GM21367 (cell line): ENCODE results near the gene OBP2A.
"Not testable (repeated sequence)": the region's sequence is repeated elsewhere in the genome, so short reads cannot be mapped to it uniquely, and the experiment has no call there.

ENCODE experiments used
- ATAC-seq: cut with Tn5 transposase; IDR thresholded peaks from one replicate; pipeline ENCODE4 v1.9.1; 2021; ENCODE audit not compliant: unreplicated experiment

The OBP2A gene

DNA sequence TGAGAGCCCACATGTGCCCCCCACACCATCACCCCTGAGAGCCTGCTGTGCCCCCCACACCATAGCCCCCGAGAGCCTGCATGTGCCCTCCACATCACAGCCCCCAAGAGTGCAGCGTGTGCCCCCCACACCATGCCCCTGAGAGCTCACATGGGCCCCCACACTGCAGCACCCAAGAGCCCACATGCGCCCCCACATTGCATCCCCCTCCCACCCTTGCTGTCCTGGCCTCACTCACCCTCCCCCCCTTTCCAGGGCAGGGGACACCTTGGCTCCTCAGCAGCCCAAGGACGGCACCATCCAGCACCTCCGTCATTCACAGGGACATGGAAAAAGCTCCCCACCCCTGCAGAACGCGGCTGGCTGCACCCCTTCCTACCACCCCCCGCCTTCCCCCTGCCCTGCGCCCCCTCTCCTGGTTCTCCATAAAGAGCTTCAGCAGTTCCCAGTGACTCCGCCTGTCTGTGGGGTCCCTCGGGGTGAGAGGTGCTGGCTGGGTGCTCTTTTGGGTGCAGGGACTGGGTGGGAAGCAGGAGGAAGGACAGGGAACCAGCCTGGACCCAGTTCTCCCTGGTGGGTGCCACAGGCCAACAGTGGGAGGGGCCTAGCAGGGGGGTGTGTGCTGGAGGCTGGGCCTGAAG is 19.7 kb upstream of the OBP2A start:
- ATAC-seq, result no peak

DNA sequence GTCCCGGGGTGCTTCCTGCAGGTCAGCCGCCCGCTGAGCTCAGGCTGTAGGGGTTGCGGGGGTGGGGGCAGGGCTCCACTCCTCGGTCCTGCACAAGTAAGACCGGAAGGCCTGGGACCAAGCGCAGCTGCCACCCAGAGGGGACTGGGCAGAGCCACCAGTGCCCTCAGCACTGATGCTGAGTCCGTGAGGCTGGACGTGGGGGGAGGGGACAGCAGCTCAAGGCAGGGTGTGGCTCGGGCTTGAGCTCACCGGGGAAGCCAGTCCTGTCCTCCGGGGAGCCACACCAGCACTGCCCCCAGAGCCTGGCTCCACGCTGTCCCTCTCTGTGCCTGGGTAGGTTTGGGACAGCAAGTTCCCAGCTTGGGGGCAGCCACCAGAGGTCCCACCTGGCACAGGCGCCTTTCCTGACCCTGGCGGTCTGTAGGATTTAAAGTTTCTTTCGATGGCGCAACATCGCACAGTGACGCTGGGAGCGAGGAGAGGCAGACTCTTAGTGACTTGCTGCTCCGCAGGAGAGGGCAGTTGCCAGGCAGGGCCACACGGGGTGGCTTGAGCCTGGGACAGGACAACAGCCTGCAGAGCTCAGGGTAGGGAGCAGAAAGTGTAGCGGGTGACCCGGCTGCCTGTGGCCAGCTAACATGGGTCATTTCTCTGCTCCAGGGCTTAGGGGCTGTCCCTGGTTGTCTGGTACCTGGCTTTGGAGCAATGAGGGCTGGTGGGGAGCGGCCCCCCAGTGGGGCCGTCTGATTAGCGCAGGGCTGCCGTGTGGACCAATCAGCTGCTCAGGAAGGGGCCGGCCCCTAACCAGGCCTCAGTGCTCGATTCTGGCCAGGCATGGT is 19.0 kb upstream of the OBP2A start:
- no peak for ATAC-seq

DNA sequence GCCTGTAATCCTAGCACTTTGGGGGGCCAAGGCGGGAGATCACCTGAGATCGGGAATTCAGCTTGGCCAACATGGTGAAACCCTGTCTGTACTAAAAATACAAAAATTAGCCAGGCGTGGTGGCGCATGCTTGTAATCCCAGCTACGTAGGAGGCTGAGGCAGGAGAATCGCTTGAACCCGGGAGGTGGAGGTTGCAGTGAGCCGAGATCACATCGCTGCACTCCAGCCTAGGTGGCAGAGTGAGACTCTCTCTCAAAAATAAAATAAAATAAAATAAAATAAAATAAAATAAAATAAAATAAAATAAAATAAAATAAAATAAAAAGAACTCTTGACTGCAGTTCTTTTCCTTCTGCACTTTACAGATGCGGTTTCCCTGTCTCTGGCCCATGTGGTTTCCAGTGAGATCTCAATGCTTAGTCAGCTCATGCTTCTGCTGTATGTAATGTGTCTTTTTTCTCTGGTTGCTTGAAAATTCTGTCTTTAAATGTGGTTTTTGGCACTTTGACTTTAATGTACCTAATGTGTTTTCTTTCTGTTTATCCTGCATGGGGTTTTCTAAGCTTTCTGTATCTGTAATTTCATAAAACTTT is 17.0 kb upstream of the OBP2A start:
- ATAC-seq, result not testable (repeated sequence)

DNA sequence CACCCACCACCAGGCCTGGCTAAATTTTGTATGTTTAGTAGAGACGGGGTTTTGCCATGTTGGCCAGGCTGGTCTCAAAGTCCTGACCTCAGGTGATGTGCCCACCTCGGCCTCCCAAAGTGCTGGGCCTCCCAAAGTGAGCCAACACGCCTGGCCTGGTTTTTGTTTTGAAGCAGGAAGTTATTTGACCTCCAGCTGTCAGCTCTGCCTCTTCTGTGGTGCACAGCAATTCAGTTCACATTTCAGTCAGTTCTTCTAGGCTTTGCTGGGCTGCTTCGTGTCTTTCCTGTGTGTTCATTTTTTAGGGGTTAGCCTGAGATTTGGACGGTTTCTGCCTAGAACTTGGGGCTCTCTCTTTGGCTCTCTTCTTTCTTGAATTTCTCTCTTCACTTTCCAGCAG is 15.8 kb upstream of the OBP2A start:
- ATAC-seq, result no peak

DNA sequence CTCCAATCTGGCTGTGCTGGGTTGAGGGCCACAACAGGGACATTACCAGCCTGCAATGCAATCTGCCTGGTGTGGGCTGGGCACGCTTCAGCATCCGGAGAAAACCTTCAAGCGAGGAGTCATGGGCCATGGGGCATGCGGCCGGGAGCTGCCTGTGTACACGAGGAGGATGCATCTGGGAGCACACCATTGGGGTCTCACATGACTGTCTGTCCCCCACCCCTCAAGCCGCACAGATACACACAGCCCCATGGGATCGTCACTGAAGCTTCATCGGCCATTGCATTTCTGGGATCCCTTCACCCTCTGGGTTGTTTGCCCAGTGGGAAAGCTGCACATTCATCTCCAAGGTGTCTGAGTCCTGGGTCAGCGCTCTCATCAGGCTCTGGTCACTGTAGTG is 14.8 kb upstream of the OBP2A start:
- no peak for ATAC-seq

DNA sequence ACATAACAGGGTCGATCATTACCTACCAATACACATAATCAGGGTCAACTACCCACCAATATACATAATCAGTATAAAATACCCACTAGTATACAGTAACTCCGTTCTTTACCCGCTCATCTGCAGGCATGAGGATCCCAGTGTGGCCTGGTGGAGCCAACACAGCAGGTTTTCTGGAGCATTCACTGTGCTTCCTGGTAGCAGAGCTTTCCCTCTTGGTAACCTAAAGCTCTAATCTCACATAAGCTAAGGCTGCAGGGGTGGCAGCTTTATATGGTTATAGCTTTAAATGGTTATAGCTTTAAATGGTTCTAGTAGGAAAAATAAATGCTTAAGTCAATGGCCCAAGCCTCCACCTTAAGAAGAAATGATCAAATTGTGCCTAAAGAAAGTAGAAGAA is 12.8 kb upstream of the OBP2A start:
- no peak for ATAC-seq

DNA sequence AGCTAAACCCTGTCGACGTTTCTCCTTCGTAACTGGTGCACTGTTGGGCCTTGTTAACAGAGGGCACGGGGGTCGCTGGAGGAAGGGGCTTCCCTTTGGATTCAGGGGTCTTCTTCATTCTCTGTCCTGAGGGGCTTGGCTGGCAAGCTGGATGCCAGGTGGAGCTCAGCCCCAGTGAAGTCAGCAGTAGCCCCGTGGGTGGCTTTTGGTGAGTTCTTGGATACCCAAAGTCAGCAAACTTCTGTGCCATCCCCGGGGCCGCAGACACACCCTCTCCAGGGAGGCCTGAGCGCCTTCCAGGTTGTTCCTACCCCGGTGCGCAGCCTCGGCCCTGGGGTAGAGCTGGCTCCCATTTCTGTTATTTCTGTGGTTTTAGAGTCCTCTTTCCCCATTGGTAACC is 12.3 kb upstream of the OBP2A start:
- ATAC-seq, result no peak

DNA sequence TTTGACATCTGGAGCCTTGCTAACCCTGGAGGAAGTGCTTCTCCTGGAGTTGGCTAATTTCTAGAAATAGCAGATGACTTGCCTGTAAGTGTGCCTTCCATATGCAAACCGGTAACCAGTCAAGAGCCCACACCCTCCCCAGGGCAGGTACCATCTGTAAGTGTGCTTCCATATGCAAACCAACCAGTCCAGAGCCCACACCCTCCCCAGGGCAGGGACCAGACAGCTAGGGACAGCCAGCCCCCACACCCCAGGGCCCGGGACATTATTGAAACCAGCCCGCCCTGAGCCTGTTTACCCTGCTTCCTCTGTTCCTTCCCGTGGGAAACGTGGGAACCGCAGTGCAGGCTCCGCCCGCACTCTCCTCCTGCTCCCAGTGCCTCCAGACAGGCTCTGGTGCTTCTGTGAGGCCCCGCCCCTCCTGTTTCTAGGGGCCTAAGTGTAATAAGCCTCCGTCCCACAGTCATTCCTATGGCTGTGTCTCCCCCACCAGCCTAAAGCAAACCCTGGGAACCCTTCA is 11.7 kb upstream of the OBP2A start:
- ATAC-seq, result not testable (repeated sequence)

DNA sequence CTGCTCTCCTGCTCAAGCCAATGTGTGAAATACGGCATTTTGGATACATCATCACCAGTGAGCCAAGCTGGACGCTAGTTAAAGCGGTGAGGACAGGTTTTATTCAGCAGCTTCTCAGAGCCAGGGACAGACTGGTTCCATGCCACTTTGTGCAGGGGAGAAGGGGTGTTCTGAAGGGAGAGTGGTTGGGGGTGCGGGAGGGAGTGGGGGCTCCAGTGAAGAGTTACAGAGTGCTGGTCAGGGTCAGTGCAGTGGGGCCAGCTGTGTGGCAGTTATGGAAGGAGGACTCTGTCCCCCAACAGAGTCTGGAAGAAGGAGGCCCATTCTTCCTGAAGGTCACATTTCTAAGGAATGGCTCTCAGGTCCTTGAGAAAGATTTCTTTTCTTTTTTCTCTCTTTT is 11.1 kb upstream of the OBP2A start:
- not testable (repeated sequence) for ATAC-seq

DNA sequence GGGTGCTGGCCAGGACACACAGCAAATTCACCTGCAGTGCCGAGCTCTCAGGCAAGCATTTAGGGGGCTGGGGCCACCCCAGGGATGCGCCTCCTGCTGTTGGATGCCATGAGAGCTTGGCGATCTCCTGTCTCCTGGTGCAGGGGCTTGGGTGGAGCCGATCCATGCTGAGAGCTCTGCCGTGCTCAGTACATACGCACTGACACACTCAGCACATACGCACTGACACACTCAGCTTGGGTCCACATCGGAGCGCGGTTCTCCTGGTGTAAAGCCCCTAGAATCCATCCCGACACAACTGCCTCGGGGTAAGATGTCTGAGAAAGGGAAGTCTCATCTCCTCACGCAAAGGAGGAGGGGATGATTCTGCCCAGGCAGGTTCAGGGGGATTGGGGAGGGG is 10.3 kb upstream of the OBP2A start:
- not testable (repeated sequence) for ATAC-seq

DNA sequence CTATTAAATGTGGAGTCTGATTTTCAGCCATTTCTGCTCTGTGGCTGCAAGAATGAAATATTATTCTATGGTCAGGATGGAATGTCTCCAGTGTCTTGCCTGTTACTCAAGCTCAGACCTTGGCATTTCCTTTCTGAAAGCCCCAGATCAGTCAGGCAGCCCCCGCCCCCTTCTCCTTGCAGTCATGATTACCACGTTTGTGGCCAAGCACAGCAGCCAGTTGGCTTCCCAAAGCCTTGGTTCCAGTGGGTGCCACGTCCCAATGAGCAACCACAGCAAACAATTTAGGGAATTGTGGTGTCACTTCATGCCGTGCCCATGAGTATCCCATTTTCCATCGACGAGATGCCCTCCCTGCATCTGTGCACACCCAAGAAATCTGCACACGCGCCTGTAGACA is 9.7 kb upstream of the OBP2A start:
- no peak for ATAC-seq

DNA sequence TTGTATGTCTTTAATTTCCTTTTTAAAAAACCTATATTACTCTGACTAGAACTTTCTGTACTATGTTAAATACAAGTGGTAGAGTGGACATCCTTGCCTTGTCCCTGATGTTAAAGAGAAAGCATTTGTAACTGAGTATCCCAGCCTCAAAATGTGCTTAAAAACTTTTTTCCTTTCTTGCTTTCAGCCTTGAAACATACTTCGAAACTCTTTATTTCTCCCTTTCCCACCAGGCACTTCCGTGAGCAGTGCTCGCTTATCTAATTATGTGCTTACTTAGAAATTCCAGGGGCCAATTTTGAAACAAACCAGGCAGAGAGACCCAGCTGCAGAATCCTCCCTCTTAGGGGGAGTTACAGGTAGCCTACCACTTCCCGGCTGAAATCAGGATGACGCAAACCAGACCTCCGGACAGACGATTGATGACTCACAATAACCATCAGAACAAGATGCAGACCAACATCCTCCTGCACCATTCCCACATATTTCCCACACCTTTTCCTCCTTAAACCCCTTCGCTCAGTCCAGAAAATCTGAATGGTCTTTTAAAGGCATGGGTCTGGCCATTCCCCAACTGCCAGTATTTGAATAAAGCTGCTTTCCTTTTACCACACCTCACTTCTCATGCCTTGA is 2.5 kb upstream of the OBP2A start:
- not testable (repeated sequence) for ATAC-seq

DNA sequence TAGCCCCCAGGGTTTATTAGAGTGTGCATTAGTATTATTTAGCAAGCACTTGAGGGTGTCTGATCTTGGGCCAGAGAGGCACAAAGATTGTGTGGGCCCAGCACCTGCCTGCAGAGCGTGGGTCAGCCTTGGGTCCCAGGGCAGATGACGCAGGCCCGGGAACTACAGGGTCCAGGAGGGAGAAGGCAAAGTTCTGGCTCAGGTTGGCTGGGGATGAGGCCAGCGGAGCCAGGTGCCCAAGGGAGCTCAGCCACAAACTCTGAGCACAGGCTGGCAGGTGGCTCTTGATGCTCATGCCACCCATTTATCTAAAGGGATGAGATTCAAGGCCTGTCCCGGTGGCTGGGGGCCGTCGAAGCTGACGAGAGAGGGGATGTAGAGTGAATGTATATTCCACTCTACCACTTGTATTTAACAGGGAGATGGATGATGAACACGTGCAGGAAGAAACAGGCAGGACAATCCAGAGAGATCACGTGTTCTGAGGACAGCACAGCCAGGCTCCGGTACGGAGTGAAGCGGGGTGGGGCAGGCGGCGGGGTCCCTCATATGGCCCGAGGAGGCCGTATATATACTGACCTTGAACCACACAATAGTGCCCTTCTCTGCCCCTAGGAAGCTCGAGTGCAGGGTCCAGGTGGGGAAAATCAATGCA is 818 bp upstream of the OBP2A start:
- ATAC-seq, result no peak

DNA sequence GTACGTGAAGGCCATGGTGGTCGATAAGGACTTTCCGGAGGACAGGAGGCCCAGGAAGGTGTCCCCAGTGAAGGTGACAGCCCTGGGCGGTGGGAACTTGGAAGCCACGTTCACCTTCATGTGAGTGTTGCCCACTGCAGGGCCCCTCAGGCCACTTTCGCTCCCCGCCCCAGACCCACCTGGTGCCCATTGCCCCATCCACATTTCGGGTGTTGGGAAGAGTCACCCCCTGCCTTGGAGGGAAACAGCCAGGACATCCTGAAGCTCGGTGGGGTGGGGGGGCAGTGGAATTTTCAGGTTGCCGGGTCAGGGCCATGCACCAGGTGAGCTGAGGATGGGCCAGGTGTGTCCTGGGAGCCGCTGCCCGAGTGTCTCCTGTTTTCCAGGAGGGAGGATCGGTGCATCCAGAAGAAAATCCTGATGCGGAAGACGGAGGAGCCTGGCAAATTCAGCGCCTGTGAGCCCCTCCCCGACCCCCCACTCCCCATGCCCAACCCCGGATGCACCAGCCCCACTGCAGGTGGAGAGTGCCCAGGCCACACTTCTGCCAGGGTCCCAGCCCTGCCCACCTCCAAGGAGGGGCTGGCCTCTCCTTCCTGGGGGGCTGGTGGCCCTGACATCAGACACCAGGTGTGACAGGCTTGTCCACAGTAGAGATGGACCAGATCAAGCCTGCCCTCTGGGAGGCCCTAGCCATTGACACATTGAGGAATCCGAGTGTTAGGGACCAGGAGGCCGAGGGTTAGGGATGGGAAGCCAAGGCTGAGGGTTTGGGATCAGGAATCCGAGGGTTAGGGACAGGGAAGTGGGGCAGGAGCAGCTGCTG is 1.1 kb downstream of the OBP2A start:
- not testable (repeated sequence) for ATAC-seq

DNA sequence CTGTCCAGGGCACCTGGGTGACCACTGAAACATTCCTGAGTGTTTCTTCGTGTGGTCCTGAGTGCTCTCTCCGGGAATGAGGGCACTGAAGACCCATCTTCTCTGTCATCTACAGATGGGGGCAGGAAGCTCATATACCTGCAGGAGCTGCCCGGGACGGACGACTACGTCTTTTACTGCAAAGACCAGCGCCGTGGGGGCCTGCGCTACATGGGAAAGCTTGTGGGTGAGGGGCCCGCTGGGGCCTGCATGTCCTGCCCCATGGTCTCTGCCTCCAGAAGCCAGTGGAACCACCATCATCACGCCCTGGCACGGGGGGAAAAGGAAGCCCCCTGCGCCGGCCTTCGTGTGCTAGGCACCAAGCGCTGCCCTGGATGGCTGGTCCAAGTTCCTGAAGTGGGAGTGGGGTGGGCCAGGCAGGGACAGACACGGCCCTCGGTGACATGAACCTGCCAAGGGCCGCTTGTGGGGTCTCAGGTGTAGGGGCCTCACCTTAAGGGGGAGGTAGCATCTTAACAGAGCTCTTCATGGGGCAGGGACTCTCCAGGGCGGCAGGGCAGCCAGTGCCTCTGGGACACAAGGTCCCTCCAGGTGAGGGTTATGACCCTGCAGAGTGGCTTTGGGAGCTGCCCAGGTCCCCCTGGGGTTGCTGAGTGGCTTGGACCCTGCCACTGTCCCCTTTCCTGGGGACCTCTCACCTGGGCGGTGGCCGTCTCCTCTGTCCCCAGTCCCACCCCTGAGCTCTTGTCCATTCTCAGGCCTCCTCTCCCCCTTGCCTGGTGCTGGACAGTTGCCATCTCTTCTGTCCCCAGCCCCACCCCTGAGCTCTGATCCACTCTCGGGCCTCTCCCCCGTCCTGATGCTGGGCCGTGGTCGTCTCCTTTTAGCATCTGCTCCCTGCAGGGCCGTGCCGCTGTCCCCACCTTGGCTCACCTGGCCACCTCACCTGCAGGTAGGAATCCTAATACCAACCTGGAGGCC is 2.1 kb downstream of the OBP2A start:
- ATAC-seq, result no peak

DNA sequence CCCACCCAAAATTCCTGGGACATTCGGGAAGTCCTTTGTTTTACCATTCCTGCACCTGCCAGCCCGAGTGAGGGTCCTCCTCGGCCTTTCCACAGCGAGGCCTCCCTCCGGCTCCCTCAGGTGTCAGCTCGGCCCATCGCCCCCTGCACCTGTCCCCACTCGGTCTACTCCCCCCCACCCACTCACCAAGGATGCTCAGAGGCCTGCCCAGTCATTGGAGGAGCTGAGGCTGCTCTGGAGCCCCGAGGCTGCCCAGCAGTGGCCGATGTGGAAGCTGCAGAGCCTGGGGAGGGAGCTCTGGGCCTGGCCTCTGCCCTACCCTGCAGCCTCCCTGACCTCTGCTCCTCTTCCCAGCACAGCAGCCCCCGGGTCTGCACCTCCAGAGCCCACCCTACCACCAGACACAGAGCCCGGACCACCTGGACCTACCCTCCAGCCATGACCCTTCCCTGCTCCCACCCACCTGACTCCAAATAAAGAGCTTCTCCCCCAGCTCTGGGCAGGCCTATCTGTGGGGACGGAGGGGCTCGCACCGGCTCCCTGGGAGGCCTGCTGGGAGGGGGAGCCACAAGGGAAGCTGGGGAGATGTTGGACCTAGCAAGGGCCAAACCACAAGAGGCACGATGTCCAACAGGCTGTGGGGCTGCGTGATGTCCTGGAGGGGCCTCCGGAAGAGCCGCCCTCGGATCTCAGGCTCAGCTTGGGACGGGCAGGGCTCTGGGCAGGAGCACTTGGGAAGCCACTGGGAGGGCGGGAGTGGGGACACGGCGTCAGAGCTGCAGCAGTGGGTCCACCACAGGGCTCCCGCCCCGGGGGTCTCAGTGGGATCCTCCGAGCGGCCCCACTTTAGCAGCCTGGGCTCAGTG is 3.8 kb downstream of the OBP2A start:
- not testable (repeated sequence) for ATAC-seq

DNA sequence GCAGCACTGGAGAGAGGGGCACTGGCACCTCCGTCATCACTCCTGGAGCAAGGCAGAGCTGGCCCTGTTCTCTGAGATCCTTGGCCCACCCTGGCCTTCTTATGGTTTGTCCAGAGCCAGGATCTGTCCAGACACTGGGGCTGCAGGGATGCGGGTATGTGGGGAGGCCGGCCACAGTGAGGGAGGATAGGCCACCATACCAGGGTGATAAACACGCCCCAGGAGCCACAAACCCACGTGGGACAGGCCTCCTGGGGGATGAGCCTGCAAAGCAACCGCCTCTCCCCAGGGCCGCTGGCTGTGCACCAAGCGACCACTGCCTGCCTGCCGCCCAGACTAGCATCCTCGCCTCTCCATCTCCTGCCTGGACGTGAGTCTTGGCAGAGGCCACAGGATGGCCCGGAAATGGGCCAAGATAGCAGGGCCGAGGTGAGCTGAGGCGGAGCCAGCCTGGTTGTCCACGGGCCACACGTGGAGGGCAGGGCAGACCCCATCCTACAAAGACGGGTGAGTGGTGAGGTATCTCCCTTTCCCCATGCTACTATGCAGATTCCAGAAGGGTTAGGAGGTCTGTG is 4.5 kb downstream of the OBP2A start:
- no peak for ATAC-seq

DNA sequence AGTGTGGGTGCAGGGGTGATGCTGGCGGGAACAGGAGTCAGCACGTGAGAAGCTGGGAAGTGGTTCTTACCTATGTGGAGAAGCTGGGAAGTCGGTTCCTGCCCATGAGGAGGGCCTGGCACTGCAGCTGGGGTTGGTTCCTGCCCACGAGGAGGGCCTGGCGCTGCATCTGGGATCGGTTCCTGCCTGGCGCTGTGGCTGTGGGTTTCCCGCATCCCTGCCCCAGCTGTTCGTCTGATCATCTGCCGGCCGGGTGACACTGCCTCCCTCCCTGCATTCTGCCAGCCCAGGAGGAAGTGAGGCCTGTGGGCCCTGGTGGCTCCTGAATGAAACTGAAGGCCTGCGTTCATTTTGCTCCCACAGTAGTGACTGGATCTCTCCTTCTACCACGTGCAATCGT is 5.1 kb downstream of the OBP2A start:
- ATAC-seq, result no peak
